Astrocyte (in vitro differentiated cells and primary cell): ENCODE results near the gene PODNL1. TPM values are rescaled to one million over a fixed set of nuclear protein-coding genes. Genes with fewer than 3 reads are reported as not detected.

Source experiments
- DNase-seq: peaks from one replicate; pipeline ENCODE4 v3.0.0-alpha.2; 2010; ENCODE audit warnings: low read depth
- FAIRE-seq: peaks from 2 replicates; lab custom pipeline; 2011; peaks lifted over from hg19 to GRCh38; lab: Jason Lieb, UNC
- H2AFZ ChIP-seq: 2 replicates; pipeline ENCODE4 v1.6.0; 2012; ENCODE audit warnings: low read depth, low read length, inconsistent platforms
- H3K27ac ChIP-seq: 2 replicates; pipeline ENCODE4 v1.5.1; 2011; ENCODE audit warnings: low read depth, low read length, inconsistent platforms
- H3K27me3 ChIP-seq: 2 replicates; pipeline ENCODE4 v1.6.0; 2011; ENCODE audit warnings: low read length, inconsistent platforms; ENCODE audit not compliant: insufficient read depth
- H3K36me3 ChIP-seq: 2 replicates; pipeline ENCODE4 v1.5.1; 2011; ENCODE audit warnings: low read length, inconsistent platforms; ENCODE audit not compliant: insufficient read depth
- H3K4me1 ChIP-seq: 2 replicates; pipeline ENCODE4 v1.5.1; 2011; ENCODE audit warnings: low read length, inconsistent platforms; ENCODE audit not compliant: insufficient read depth
- H3K4me2 ChIP-seq: 2 replicates; pipeline ENCODE4 v1.6.0; 2012; ENCODE audit warnings: low read length, inconsistent platforms
- H3K4me3 ChIP-seq: 2 replicates; pipeline ENCODE4 v1.5.1; 2011; ENCODE audit warnings: low read depth, mild to moderate bottlenecking, low read length, inconsistent platforms; ENCODE audit not compliant: insufficient read depth
- H3K79me2 ChIP-seq: 2 replicates; pipeline ENCODE4 v1.6.0; 2012; ENCODE audit warnings: mild to moderate bottlenecking, low read length, inconsistent platforms; ENCODE audit not compliant: insufficient read depth
- H3K9ac ChIP-seq: 2 replicates; pipeline ENCODE4 v1.6.0; 2012; ENCODE audit warnings: mild to moderate bottlenecking, low read length, inconsistent platforms
- H3K9me3 ChIP-seq: 2 replicates; pipeline ENCODE4 v1.5.1; 2012; ENCODE audit warnings: low read depth, mild to moderate bottlenecking, low read length, inconsistent platforms; ENCODE audit not compliant: insufficient read depth
- H4K20me1 ChIP-seq: 2 replicates; pipeline ENCODE4 v1.6.0; 2012; ENCODE audit warnings: low read length, inconsistent platforms; ENCODE audit not compliant: insufficient read depth
- H3K27ac Mint-ChIP-seq: one replicate; pipeline ENCODE4 v1.8.0; 2021; ENCODE audit warnings: mild to moderate bottlenecking, mixed read lengths; ENCODE audit not compliant: unreplicated experiment
- H3K27me3 Mint-ChIP-seq: one replicate; pipeline ENCODE4 v1.8.0; 2021; ENCODE audit warnings: low read depth, mixed read lengths; ENCODE audit not compliant: unreplicated experiment
- H3K36me3 Mint-ChIP-seq: one replicate; pipeline ENCODE4 v1.8.0; 2021; ENCODE audit warnings: low read depth, mixed read lengths; ENCODE audit not compliant: unreplicated experiment
- H3K4me1 Mint-ChIP-seq: one replicate; pipeline ENCODE4 v1.8.0; 2021; ENCODE audit warnings: low read depth, mixed read lengths; ENCODE audit not compliant: unreplicated experiment
- H3K4me3 Mint-ChIP-seq: one replicate; pipeline ENCODE4 v1.8.0; 2021; ENCODE audit warnings: mild to moderate bottlenecking, moderate library complexity, mixed read lengths; ENCODE audit not compliant: unreplicated experiment
- H3K9me3 Mint-ChIP-seq: one replicate; pipeline ENCODE4 v1.8.0; 2021; ENCODE audit warnings: mild to moderate bottlenecking, mixed read lengths; ENCODE audit not compliant: unreplicated experiment
- CTCF ChIP-seq: IDR thresholded peaks from 2 replicates; pipeline ENCODE4 v1.5.1; 2011; ENCODE audit warnings: low read depth, mild to moderate bottlenecking, inconsistent platforms, low read length, moderate library complexity; ENCODE audit not compliant: insufficient read depth
- EZH2 ChIP-seq: IDR thresholded peaks from 2 replicates; pipeline ENCODE4 v1.6.1; 2012; ENCODE audit warnings: mild to moderate bottlenecking, low read length, inconsistent platforms; ENCODE audit not compliant: insufficient read depth
- total RNA-seq: library from RNA; stranded (reverse); gene quantifications from 2 replicates; pipeline ENCODE4 v1.2.1, GENCODE V29; 2021

Gene PODNL1
- total RNA-seq, 1 donor from 2014 or later: 3.3 TPM

- FAIRE-seq: no peak
- Histone ChIP-seq H2AFZ (no peak overlapping the region), H3K9ac (no peak overlapping the region), H3K9me3 (no peaks in the 10 kb centered on the region), H3K27me3 (no peaks in the 10 kb centered on the region), H3K27ac (no peak overlapping the region), H3K4me1 (peaks cover 5% of the 10 kb centered on the region), H3K79me2 (peaks cover 3% of the 10 kb centered on the region), H3K36me3 (peaks cover 6% of the 10 kb centered on the region), H3K4me2 (no peak overlapping the region), H3K4me3 (no peak overlapping the region), H4K20me1 (peaks cover 11% of the 10 kb centered on the region)
- no peak overlapping the region for H3K4me3 Mint-ChIP-seq
- no peaks in the 10 kb centered on the region for H3K9me3 Mint-ChIP-seq
- TF ChIP-seq EZH2 (no peak), CTCF (no peak)
- H3K27ac Mint-ChIP-seq: no peak overlapping the region
- no peaks in the 10 kb centered on the region for H3K27me3 Mint-ChIP-seq
- peaks cover 20% of the 10 kb centered on the region for H3K36me3 Mint-ChIP-seq
- DNase-seq: no peak
- H3K4me1 Mint-ChIP-seq: peaks cover 3% of the 10 kb centered on the region
Observed at GRCh38 chr19:13959141-13959961, 21.1 kb upstream of the PODNL1 start.

GRCh38 chr19:13958043-13958442 lies 19.8 kb upstream of the PODNL1 start:
- no peak overlapping the region for H3K4me2 ChIP-seq

More at GRCh38 chr19:13958043-13958442, 19.8 kb upstream of the PODNL1 start:
- peaks cover 11% of the 10 kb centered on the region for H3K4me1 ChIP-seq
- Mint-ChIP-seq H3K27ac (no peak overlapping the region), H3K9me3 (no peaks in the 10 kb centered on the region), H3K4me1 (peaks cover 5% of the 10 kb centered on the region), H3K36me3 (peaks cover 22% of the 10 kb centered on the region), H3K4me3 (no peak overlapping the region), H3K27me3 (no peaks in the 10 kb centered on the region)
- H3K9ac ChIP-seq: no peak overlapping the region
- no peak overlapping the region for H3K4me3 ChIP-seq
- peaks cover 6% of the 10 kb centered on the region for H3K36me3 ChIP-seq
- H3K27ac ChIP-seq: no peak overlapping the region
- no peaks in the 10 kb centered on the region for H3K27me3 ChIP-seq
- no peak overlapping the region for H2AFZ ChIP-seq
- peaks cover 24% of the 10 kb centered on the region for H4K20me1 ChIP-seq
- DNase-seq (no peak), FAIRE-seq (no peak)
- H3K9me3 ChIP-seq: no peaks in the 10 kb centered on the region
- TF ChIP-seq CTCF (no peak), EZH2 (no peak)
- H3K79me2 ChIP-seq: peaks cover 16% of the 10 kb centered on the region
